ENCODE results near the gene FHIT.

The FHIT gene

GRCh38 chr3:61168286-61168685 is 83.0 kb downstream of the FHIT start:
- no peak for DNase-seq

GRCh38 chr3:61162965-61163364 is 88.3 kb downstream of the FHIT start:
- DNase-seq = no peak

- DNase-seq = no peak
These were observed 92.6 kb downstream of the FHIT start for GRCh38 chr3:61158667-61159066.

- DNase-seq = no peak
These were observed 93.0 kb downstream of the FHIT start for GRCh38 chr3:61158216-61158615.

- DNase-seq = no peak
These were observed 93.8 kb downstream of the FHIT start for GRCh38 chr3:61157414-61157813.

- no peak for DNase-seq
These were observed 95.5 kb downstream of the FHIT start for GRCh38 chr3:61155701-61156292.

GRCh38 chr3:61154457-61155198 is 96.6 kb downstream of the FHIT start:
- no peak for DNase-seq

- DNase-seq = no peak
These were observed 99.2 kb downstream of the FHIT start for GRCh38 chr3:61152071-61152470.

GRCh38 chr3:61149236-61149635 is 102.0 kb downstream of the FHIT start:
- DNase-seq = no peak

GRCh38 chr3:61146010-61146890 is 105.0 kb downstream of the FHIT start:
- no peak for DNase-seq

- DNase-seq = no peak
These were observed 109.6 kb downstream of the FHIT start for GRCh38 chr3:61141697-61142096.

- no peak for DNase-seq
These were observed 110.0 kb downstream of the FHIT start for GRCh38 chr3:61141227-61141626.

GRCh38 chr3:61139686-61140085 is 111.6 kb downstream of the FHIT start:
- DNase-seq = no peak

GRCh38 chr3:61138401-61138800 is 112.9 kb downstream of the FHIT start:
- DNase-seq = no peak

- DNase-seq = no peak
These were observed 115.1 kb downstream of the FHIT start for GRCh38 chr3:61136191-61136590.

- DNase-seq = no peak
These were observed 116.7 kb downstream of the FHIT start for GRCh38 chr3:61134532-61134931.

GRCh38 chr3:61132062-61132461 is 119.2 kb downstream of the FHIT start:
- no peak for DNase-seq

- DNase-seq = no peak
These were observed 132.4 kb downstream of the FHIT start for GRCh38 chr3:61118830-61119229.

- DNase-seq = no peak
These were observed 134.0 kb downstream of the FHIT start for GRCh38 chr3:61117045-61117898.

GRCh38 chr3:61114316-61114953 is 136.8 kb downstream of the FHIT start:
- DNase-seq = no peak

GRCh38 chr3:61111825-61112224 is 139.4 kb downstream of the FHIT start:
- no peak for DNase-seq

GRCh38 chr3:61110576-61110975 is 140.7 kb downstream of the FHIT start:
- no peak for DNase-seq

All from effector CD8-positive, alpha-beta T cell (primary cell).